ENCODE measurements around the gene CALU. TPM values are rescaled to one million over a fixed set of nuclear protein-coding genes. Genes with fewer than 3 reads are reported as not detected.
A peak's percentile ranks its signal among the peaks of the same experiment; 100 is the strongest.

Gene CALU
- total and polyA plus RNA-seq, 2 experiments from 2014 or later: 136 to 179 TPM

- Histone ChIP-seq H3F3A (replicated peaks; ENCODE audit: low read depth) (0 out of 2 replicates have a peak, but pooled peaks cover 3% of the 10 kb centered on the region), H3K36me3 (ENCODE audit: insufficient read depth) (no peaks in the 10 kb centered on the region), H3K4me3 (peak overlapping the region; percentile 77), H3K4me1 (ENCODE audit: insufficient read depth) (no peaks in the 10 kb centered on the region), H2AFZ (peak overlapping the region; percentile 94), H4K20me1 (replicated peaks; ENCODE audit: insufficient read depth) (no peaks in the 10 kb centered on the region), H3K27ac (ENCODE audit: low read depth) (no peak overlapping the region), H3K9me2 (ENCODE audit: insufficient read depth) (no peaks in the 10 kb centered on the region), H3K4me2 (peak overlapping the region; percentile 75), H3K27me3 (ENCODE audit: insufficient read depth) (no peaks in the 10 kb centered on the region), H3K79me2 (replicated peaks; ENCODE audit: insufficient read depth) (no peaks in the 10 kb centered on the region)
- H3K9me3 Mint-ChIP-seq: peaks cover 6% of the 10 kb centered on the region; the same call in 2 of the 3 replicates
- peaks cover 4% of the 10 kb centered on the region; the same call in 1 of the 3 replicates for H3K36me3 Mint-ChIP-seq (ENCODE audit: low read depth)
- peaks cover 12% of the 10 kb centered on the region for H3K4me1 Mint-ChIP-seq
- peak overlapping the region; percentile 80 for H3K4me3 Mint-ChIP-seq
- peaks cover 11% of the 10 kb centered on the region for H3K27me3 Mint-ChIP-seq (ENCODE audit: insufficient read depth, low read depth, poor library complexity)
- peak; percentile 91 for DNase-seq (ENCODE audit: low spot score)
- peak overlapping the region; percentile 7; the same call in 1 of the 2 replicates for H3K27ac Mint-ChIP-seq
- ATAC-seq: peak; percentile 97
- TF ChIP-seq, protein P1, sequence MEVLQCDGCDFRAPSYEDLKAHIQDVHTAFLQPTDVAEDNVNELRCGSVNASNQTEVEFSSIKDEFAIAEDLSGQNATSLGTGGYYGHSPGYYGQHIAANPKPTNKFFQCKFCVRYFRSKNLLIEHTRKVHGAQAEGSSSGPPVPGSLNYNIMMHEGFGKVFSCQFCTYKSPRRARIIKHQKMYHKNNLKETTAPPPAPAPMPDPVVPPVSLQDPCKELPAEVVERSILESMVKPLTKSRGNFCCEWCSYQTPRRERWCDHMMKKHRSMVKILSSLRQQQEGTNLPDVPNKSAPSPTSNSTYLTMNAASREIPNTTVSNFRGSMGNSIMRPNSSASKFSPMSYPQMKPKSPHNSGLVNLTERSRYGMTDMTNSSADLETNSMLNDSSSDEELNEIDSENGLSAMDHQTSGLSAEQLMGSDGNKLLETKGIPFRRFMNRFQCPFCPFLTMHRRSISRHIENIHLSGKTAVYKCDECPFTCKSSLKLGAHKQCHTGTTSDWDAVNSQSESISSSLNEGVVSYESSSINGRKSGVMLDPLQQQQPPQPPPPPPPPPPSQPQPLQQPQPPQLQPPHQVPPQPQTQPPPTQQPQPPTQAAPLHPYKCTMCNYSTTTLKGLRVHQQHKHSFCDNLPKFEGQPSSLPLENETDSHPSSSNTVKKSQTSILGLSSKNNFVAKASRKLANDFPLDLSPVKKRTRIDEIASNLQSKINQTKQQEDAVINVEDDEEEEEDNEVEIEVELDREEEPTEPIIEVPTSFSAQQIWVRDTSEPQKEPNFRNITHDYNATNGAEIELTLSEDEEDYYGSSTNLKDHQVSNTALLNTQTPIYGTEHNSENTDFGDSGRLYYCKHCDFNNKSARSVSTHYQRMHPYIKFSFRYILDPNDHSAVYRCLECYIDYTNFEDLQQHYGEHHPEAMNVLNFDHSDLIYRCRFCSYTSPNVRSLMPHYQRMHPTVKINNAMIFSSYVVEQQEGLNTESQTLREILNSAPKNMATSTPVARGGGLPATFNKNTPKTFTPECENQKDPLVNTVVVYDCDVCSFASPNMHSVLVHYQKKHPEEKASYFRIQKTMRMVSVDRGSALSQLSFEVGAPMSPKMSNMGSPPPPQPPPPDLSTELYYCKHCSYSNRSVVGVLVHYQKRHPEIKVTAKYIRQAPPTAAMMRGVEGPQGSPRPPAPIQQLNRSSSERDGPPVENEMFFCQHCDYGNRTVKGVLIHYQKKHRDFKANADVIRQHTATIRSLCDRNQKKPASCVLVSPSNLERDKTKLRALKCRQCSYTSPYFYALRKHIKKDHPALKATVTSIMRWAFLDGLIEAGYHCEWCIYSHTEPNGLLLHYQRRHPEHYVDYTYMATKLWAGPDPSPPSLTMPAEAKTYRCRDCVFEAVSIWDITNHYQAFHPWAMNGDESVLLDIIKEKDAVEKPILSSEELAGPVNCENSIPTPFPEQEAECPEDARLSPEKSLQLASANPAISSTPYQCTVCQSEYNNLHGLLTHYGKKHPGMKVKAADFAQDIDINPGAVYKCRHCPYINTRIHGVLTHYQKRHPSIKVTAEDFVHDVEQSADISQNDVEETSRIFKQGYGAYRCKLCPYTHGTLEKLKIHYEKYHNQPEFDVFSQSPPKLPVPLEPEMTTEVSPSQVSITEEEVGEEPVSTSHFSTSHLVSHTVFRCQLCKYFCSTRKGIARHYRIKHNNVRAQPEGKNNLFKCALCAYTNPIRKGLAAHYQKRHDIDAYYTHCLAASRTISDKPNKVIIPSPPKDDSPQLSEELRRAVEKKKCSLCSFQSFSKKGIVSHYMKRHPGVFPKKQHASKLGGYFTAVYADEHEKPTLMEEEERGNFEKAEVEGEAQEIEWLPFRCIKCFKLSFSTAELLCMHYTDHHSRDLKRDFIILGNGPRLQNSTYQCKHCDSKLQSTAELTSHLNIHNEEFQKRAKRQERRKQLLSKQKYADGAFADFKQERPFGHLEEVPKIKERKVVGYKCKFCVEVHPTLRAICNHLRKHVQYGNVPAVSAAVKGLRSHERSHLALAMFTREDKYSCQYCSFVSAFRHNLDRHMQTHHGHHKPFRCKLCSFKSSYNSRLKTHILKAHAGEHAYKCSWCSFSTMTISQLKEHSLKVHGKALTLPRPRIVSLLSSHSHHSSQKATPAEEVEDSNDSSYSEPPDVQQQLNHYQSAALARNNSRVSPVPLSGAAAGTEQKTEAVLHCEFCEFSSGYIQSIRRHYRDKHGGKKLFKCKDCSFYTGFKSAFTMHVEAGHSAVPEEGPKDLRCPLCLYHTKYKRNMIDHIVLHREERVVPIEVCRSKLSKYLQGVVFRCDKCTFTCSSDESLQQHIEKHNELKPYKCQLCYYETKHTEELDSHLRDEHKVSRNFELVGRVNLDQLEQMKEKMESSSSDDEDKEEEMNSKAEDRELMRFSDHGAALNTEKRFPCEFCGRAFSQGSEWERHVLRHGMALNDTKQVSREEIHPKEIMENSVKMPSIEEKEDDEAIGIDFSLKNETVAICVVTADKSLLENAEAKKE (CRISPR knock-in tag; IDR thresholded peaks at IDR 0.05): no peak
- TF ChIP-seq POLR2AphosphoS5 (IDR thresholded peaks at IDR 0.05; ENCODE audit: low read depth): peak; percentile 39; the same call in 1 of the 2 replicates
- 0 out of 2 replicates have a peak, but pooled peaks have one; percentile 31 for TF ChIP-seq ZNF114 (CRISPR knock-in tag; IDR thresholded peaks at IDR 0.05)
- peak; percentile 65; the same call in 1 of the 2 replicates for TF ChIP-seq CREB1 (CRISPR knock-in tag; IDR thresholded peaks at IDR 0.05; ENCODE audit: low read depth)
- TF ChIP-seq CTCF (conservative IDR thresholded peaks at IDR 0.05; ENCODE audit: low read depth in 2 of 2): no peak
- no peak for TF ChIP-seq JUNB (IDR thresholded peaks at IDR 0.05; ENCODE audit: unreplicated experiment)
- no peak for TF ChIP-seq STAT1 (IDR thresholded peaks at IDR 0.05; ENCODE audit: unreplicated experiment)
- peak; percentile 29; the same call in 1 of the 2 replicates for TF ChIP-seq ZNF331 (CRISPR knock-in tag; IDR thresholded peaks at IDR 0.05; ENCODE audit: low read depth)
- no peak; the same call in 1 of the 2 replicates for TF ChIP-seq ETS1 (IDR thresholded peaks at IDR 0.05)
- TF ChIP-seq NANOG (IDR thresholded peaks at IDR 0.05; ENCODE audit: borderline replicate concordance): no peak
- TF ChIP-seq EZH2 (IDR thresholded peaks at IDR 0.05; ENCODE audit: low read depth, unreplicated experiment): no peak
Observed at GRCh38 chr7:128783143-128783861, 44.1 kb downstream of the CALU start.

All from GM23338 (cell line).